Loucy (cell line): ENCODE measurements around the gene MOB3B.

Experiments
- CTCF ChIP-seq: fragments of 200-600 bp; sonication (generic); conservative IDR thresholded peaks from 2 replicates; pipeline ENCODE4 v1.5.1; 2014; ENCODE audit warnings: mild to moderate bottlenecking, antibody characterized with exemption, low read length
- EZH2phosphoT487 ChIP-seq: fragments of 200-600 bp; IDR thresholded peaks from 2 replicates; pipeline ENCODE4 v1.6.1; 2018; ENCODE audit warnings: antibody characterized with exemption, mild to moderate bottlenecking, moderate library complexity, borderline replicate concordance

- TF ChIP-seq CTCF, result no peak
- TF ChIP-seq EZH2phosphoT487, result no peak
Measured at GRCh38 chr9:27468462-27469110, 61.0 kb downstream of the MOB3B start.
